SH-SY5Y (cell line): ENCODE measurements around the gene ZNF324.
A peak's percentile ranks its signal among the peaks of the same experiment; 100 is the strongest.

Experiments used
- GATA2 ChIP-seq: IDR thresholded peaks from 2 replicates; pipeline ENCODE4 v1.6.1; 2011; ENCODE audit warnings: mild to moderate bottlenecking, low read depth, low read length
- GATA3 ChIP-seq: IDR thresholded peaks from 2 replicates; pipeline ENCODE4 v1.6.1; 2011; ENCODE audit warnings: low read depth, mild to moderate bottlenecking, low read length, moderate library complexity

Gene ZNF324

GRCh38 chr19:58468216-58468839 lies 1.4 kb downstream of the ZNF324 start:
- TF ChIP-seq GATA3 (no peak), GATA2 (no peak)

- TF ChIP-seq GATA3 = no peak
- no peak for TF ChIP-seq GATA2
Measured at GRCh38 chr19:58469241-58470013, 2.5 kb downstream of the ZNF324 start.

GRCh38 chr19:58471736-58472135 lies 4.9 kb downstream of the ZNF324 start:
- TF ChIP-seq GATA3 = no peak
- TF ChIP-seq GATA2 = no peak

- TF ChIP-seq GATA2 (no peak), GATA3 (no peak)
Measured at GRCh38 chr19:58473775-58474174, 6.9 kb downstream of the ZNF324 start.

- TF ChIP-seq GATA3 (no peak), GATA2 (no peak)
Measured at GRCh38 chr19:58474291-58474996, 7.6 kb downstream of the ZNF324 start.

GRCh38 chr19:58474997-58475713 lies 8.3 kb downstream of the ZNF324 start:
- no peak for TF ChIP-seq GATA3

GRCh38 chr19:58475714-58476497 lies 9.0 kb downstream of the ZNF324 start, which contains the start of gene ZNF446:
TSS of gene ZNF446 (plus strand) at chr19:58476352. CDS start at chr19:58477219, 867 bp downstream.
- TF ChIP-seq GATA3 (no peak), GATA2 (0 out of 2 replicates have a peak, but pooled peaks have one; percentile 33)

GRCh38 chr19:58476498-58477015 lies 9.7 kb downstream of the ZNF324 start:
- no peak for TF ChIP-seq GATA3
- TF ChIP-seq GATA2 = no peak

- no peak for TF ChIP-seq GATA3
- no peak for TF ChIP-seq GATA2
Measured at GRCh38 chr19:58477130-58477529, 10.2 kb downstream of the ZNF324 start.

- TF ChIP-seq GATA3 (no peak), GATA2 (no peak)
Measured at GRCh38 chr19:58477871-58478270, 11.0 kb downstream of the ZNF324 start.

GRCh38 chr19:58479303-58479702 lies 12.4 kb downstream of the ZNF324 start:
- TF ChIP-seq GATA2 = no peak

GRCh38 chr19:58479736-58480480 lies 13.0 kb downstream of the ZNF324 start:
- TF ChIP-seq GATA3 (no peak), GATA2 (no peak)

- TF ChIP-seq GATA3 = no peak
- no peak for TF ChIP-seq GATA2
Measured at GRCh38 chr19:58480481-58480830, 13.6 kb downstream of the ZNF324 start.
